Measurements from ENCODE around the gene SERPINB3.
"Not testable (repeated sequence)": the region's sequence is repeated elsewhere in the genome, so short reads cannot be mapped to it uniquely, and the experiment has no call there.

SERPINB3 gene
- 0 to 1.3 (median 0) reads per million in 17 experiments for total RNA-seq

DNA sequence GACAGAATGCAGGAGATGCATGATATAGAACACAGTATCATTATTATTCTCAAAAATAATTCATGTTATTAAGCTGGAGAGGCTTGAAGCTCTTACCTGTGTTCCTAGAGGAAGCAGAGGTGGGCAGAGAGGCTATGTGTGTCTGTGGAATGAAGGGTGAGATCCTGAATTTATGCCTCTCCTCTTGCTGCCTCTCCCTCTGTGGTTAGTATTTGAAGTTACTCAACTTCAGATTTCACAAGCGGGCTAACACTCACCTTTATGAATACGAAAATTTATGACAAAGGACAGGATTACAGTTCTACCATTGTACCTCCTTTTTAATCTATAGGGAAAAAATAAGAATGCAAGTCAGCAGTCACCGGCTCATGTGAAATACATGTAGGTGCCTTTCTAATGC is at the start of gene SERPINB3:
SERPINB3 (minus strand) TSS at position 144 of the 400 bp plus-strand sequence. CDS start 677 bp downstream, outside the sequence.
- not testable (repeated sequence) for DNase-seq

DNA sequence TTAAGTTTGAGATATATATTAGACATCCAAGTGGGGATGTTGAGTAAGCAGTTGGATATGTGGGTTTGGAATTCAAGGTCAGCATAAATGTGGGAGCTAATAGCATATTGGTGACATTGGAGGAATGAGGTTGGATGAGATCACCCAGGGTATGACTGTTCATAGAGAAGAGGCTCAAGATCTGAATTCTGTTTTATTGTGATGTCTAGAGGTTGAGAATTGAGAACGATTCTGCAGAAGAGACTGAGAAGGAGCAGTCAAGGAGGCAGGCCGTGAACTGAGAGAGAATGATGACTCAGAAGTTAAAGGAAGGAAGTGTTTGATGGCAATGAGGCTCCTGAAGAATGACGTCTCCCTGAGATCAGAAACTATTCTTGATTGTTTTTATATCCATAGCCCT is 47.0 kb upstream of the SERPINB3 start:
- no peak for DNase-seq

DNA sequence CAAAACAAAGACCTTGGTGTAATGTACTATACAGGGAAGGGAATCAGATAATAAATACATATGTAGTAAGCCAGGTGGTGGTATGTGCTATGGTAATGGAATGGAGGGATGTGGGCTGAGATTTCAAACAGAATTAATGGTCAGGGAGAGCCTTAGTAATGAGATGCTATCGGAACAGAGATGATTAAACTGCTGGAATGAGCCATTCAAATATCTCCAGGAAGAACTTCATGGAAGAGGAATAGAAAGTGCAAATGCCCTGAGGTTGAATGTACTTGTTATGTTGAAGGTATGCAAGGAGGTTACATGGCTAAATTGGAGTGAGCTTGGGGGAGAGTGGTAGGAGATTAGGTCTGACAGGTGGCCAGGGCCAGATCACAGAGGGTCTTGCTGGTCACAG is 46.1 kb upstream of the SERPINB3 start:
- DNase-seq: no peak

DNA sequence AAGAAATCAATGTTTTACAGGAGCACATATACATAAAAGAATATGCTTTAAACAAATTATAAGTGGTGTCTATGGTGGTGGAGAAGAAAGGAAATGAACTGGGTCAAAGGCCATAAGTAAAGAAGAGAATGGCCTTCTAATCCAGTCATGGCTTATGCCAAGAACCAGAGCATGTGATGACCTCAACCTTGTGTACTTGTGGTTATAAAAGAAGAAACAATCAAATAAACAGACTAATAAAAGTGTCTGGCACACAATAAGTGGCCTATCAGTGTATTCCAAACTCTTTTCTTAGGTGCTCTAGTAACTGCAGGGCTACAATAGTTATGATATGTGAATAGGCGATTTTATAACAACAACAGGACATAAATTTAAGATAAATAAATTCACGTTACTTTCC is 43.7 kb upstream of the SERPINB3 start:
- no peak for DNase-seq

DNA sequence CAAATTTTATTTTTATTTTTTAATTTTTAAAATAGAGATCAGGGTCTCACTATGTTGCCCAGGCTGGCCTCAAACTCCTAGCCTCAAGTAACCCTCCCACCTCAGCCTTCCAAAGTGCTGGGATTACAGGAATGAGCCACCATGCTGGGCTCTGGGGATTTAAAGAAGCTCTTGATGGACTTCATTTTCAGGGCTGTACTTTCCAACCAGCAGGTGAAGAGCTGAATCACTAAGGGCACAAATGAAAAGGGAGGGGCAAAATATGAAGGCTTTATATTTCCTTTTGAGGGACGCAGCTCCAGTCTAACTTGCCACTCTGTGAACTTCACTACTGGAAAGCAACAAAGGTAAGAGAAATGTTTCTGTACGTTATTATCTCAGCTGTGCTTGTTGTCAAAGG is 41.0 kb upstream of the SERPINB3 start, which contains the start of gene SERPINB11:
SERPINB11 (plus strand) TSS at position 301 of the 400 bp plus-strand sequence. CDS start 7,234 bp downstream, outside the sequence.
- DNase-seq: no peak

DNA sequence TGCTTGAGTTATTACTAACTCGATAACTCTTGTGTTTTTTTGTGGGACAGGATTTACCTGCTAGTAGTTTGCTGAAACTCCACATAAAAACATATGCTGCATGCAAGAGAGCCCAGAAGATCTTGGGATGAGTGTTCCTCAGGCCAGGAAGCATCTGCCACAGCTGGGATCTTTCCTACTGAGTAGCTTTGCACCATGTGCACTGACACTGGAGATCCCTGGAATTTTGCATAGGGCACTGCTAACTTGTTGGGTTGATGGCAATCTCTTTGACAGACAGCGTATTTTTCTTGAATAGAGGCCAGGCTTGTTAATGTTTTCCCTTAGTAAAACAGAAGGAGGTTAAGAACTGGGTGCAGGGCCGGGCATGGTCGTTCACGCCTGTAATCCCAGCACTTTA is 40.3 kb upstream of the SERPINB3 start:
- DNase-seq: no peak

DNA sequence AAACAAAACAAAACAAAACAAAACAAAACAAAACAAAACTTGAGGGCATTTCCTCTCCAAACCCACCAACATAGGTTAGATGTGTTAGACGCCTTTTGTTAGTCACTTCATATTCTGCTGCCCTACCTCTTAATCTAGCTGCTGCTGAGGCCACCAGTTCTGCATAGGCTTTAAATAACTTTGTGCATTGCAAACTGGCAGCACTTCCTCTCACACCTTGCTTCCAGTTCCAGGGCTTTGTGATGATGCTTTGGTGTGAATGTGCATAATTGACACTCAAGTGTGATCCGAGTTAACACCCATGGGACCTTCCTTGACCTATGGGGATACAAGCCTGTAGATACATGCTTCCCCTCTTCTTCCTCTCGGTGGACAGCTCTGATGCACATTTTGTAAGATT is 38.8 kb upstream of the SERPINB3 start:
- no peak for DNase-seq

DNA sequence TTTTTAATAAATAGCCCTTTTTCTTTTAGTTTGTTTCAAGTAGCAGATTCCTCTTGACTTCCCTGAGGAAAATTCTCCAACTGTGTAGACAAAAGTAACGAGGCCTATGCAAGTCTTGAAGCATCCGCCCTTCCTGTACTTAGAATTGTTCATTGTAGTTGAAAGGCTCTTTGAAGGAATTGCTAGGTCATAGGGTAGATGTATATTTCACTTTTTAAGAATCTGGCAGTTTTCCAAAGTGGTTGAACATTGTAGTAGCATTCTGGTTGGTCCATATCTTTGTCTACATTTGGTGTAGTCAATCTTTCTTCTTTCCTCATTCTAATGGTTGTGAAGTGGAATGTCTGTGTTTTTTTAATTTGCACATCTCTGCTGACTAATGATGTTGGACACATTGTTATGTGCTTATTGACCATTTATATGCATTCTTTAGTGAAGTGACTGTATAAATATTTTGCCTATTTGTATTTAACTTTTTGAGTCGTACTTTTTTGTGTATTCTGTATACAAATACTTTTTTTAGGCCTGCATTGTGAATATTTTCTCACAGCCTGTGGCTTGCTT is 35.5 kb upstream of the SERPINB3 start:
- no peak for DNase-seq

DNA sequence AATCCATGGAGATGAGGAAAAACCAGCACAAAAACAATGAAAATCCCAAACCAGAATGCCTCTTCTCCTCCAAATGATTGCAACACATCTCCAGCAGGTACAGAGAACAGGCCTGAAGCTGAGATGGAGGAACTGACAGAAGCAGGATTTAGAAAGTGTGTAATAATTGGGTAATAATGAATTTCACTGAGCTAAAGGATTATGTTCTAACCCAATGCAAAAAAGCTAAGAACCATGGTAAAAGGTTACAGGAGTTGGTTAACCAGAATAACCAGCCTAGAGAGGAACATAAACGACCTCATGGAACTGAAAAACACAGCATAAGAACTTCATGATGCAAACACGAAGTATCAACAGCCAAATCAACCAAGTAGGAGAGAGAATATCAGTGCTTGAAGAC is 27.4 kb upstream of the SERPINB3 start:
- no peak for DNase-seq

DNA sequence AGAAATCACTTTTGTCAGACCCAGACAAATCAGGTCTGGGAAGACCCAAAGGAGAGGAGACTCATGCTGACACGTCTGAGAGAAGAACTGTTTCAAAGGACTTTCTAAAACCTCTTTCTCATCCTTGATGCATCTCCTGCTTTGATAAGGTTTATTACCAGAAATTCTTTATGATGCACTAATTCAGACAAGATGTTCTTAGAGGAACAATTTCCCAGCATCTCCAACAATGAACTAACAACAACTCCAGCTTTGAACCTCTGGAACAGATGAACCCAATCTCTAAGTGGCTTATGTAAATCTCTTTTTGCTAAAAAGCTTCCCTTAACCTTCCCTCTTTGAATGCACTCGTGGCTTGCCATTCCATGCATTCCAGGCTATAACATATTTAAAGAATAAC is 25.2 kb upstream of the SERPINB3 start:
- DNase-seq: no peak

DNA sequence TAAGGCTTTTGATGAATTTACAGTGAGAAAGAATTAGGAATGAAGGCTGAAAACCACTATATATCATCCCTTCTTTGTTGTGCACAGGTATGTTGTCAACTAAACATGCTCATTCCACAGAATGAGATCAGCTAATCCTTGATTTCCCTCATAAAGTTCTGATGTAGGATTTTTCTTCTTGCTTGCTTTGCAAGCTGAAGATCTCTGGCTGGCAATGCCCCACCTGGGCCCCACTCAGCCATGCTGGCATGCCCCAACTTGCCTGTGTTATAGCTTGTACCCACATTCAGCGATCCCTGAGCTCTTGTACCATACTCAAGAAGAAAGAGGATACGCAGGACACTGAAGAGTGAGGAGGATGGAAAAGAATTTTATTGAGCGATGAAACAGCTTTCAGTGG is 23.0 kb upstream of the SERPINB3 start:
- DNase-seq: no peak

DNA sequence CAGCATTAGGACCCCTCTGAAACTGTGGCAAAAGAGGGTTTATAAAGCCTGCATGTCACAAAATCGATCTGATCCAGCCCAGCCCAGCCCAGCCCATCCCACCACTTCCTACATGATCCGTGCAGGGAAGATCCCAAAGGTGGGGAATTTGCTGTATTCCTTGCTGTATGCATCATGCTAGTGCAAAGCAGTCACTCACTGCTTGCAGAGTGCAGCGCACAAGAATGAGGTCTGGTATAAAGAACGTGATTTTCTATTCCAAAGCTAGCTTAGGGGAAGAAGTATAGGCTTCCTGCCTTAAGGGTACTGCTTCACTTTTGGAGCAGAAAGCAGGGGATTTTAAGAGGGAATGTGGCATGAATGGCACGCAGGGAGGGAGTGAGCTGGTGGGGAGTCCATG is 22.2 kb upstream of the SERPINB3 start:
- no peak for DNase-seq

DNA sequence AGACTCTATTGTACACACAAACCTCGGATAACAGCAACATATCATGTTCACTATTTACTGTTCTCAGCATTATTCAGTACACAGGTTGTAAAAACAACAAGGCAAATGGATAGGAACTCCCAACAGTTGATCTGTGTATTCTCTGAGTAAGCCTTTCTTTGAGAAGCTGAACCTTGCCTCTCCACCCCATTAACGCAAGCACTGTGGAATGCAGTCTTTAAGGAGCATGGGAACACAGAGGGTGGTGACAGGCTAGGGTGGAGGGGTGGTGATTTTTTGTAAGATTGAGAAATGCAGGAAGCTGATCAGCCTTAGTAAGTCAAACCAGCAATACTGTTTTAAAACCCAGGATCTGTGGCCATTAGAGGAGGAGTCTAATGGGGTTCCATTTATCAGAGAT is 21.5 kb upstream of the SERPINB3 start:
- no peak for DNase-seq

DNA sequence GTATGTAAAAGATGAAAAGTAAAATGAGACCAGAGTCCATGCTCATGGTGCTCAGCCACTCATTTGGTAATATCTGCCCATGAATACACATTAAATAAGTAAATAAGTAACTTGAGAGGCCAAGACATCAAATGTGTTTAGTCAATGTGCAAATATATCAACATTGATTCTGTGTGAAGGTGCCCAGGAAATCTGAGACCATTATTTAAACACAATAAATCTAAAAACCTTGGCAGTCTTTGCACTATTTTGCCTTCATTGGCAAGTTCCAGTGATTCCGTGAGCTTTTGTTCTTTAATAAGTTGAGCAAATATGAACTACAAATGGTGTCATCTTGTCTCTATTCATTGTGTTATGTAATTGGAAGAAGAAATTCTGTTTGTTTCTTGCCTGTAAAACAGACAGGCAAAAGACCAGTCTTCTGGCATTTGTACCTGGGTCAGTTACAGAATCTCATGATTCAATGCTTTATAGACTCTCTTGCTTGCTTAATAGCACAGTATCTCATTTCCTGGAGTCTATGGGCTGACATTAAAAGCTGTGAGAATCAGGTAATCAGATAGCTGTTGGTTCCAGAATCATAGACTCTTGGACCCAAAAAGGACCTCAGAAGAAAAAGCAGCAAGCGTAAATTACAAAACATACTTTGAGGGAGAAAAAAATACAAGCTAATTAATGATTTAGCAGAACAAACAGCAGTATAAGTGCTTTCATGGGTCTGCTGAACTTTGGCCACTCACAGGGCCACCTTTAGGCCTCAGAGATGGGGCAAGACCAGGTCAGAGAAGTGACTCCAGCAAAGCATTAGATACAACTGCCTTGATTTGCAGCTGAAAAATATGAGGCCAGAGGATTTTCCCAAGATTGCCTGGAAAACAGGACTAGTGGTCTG is 20.0 kb upstream of the SERPINB3 start:
- DNase-seq: no peak

DNA sequence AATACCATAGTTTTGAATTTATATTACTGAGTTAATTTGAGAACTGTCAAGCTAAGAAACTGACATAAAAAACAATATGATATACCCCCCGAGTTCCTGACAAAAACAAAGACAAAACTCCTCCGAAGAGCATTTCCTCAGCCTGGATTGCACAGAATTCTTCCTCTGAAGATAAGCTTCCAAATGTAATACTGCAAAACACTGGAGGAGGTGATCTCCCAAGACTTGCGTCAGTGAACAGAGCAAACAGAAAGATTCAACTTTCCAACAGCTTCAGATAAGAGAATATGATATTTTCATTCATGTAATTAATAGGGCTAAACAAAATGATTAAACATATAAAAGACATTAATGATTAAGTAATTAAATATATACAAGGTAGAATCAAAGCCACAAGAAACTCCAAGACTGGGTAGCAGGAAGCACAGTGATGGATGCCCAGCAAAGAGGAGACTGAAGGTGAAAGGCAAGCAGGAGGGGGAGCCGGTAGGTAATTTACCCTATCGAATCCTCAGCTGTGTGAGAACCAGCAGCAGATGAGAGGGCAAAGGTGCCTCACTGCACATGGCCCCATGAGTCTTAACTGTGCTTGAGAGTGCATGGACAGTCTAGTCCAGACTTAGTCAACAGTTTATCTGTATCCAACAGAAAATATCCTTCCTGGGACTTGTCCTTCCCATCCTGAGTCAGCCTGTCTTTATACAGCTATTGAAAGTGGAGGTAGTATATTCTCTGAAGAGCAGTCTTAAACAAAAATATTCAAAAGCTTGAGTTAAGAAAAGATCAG is 18.3 kb upstream of the SERPINB3 start:
- DNase-seq: no peak

DNA sequence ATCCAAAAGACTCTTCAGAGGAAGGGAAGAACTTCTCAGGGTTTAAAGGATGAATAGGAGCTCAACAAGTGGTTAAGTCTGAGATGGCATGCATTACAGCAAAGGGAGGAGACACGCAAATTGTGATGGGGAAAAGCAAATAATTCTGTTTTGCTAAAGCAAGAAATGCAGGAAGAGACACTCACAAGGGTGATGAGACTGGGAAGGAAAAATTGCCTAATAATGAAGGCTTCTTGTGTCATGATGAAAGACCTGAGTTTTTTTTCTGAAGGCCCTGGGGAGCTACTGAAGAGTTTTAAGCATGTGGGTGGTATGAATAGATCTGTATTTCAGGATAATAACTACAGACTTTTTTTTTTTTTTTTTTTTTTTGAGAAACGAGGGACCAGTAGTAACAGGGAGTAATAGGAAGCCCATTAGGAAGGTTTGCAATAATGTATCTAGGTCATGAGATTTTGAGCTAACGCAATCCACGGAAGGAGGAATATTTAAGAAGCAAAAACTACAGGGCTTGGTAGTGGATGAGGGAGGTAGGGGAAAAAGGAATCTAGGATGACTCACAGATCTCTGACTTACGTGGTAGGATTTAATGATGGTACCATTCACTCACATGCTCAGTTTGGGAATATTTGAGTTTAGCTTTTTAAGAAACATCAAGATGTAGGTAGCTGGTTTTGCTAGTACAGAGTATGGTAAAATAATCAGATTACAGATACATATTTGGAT is 16.0 kb upstream of the SERPINB3 start:
- DNase-seq: peak in 3 of 4 experiments; percentile 7 to 52 (median 50)

DNA sequence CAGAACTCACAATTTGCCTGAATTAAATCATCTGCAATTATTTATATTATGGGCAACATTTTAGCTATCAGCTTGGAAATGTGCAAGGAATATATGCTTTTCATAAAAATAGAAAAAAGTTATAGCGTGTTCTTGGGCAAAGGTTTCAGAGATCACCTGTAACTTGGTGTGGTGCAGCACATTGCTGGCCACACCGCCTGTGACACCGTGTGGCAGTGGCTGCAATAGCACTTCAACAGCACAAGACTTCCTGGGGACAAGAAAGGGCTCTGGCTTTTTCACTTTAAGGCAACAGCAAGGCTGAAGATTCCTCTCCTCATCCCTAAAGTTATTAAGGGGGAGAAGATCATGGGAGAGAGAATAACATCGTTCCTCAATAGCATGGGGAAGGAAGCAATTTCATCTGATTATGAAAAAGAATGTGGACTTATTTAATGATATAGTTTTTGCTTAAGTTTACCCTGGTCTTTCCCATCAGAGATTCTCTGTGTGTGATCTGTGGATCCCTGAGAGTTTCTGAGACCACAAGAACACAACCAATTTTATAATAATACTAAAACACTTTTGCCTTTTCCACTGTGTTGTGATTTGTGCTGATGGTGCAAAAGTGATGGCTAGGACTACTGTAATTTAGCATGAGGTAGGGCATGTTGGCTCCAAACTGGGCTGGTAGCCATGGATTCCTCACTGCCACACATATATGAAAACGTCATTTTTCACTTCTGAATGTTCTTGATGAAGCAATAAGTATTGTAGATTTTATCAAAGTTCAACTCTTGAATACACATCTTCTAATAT is 15.0 kb upstream of the SERPINB3 start:
- peak in 3 of 4 experiments; percentile 7 to 28 (median 11) for DNase-seq

DNA sequence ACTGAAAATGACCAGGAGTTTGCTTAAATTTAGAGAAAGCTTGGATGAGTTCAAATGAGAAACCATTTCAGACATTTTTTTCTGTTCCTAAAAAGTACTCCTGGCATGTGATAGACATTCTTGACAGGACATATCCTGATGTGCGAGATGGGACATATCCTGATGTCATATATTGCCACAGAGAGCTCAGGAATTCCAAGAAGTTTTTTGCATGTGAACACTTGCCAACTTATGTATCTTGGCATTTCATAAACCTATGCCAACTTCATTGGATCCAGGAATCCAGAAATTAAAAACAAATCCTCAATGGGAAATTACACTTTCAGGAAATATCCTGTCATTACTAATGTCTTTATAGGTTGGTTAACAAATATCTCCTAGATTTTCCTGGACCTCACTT is 2.9 kb upstream of the SERPINB3 start:
- DNase-seq: no peak

DNA sequence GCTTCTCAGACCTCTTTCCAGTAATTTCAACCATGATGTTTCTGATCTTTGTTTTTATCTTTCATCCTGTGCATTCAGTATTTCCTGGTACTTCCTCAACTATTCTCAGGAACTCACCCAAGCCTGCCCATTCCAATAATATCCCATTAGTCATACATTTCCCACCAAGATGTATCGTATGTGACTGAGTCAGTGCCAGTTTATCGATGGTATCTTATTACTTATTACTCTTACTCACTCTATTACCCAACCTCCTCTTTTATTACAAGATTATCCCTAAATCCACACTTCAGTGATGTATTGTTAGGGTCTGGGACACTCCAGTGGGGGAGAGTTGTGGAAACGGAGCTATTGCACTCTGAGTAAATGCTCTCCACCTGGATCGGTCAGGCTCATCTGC is 2.8 kb downstream of the SERPINB3 start:
- DNase-seq: not testable (repeated sequence)

DNA sequence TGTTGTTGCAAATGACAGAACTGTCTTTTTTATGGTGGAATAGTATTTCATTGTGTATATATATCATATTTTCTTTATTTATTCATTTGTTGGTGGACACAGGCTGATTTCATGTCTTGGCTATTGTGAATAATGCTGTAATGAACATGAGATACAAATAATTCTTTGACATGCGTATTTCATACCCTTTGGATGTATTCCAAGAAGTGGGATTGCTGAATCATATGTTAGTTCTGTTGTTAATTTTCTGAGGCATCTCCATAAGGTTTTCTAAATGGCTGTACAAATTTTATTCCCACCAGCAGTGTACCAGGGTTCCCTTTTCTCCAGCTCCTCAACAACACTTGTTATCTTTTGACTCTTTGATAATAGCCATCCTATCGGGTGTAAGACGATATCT is 11.4 kb downstream of the SERPINB3 start:
- not testable (repeated sequence) for DNase-seq

DNA sequence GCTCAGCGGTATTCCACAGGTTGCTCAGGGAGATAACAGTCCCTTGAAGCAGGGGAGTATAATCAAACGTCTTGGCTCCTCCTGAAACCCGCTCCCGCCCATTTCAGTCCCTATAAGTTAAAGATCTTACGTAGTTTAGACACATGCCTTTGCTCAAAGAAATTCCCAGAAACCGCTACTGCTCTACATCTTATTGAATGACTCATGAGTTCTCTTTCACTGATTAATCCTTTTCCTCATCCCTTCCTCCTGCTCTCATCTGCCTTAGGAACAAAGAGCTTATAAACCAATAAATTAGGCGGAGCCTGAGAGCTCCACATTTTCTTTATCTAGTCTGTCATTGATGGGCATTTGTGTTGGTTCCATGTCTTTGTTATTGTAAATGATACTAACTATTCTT is 13.5 kb downstream of the SERPINB3 start:
- no peak for DNase-seq

DNA sequence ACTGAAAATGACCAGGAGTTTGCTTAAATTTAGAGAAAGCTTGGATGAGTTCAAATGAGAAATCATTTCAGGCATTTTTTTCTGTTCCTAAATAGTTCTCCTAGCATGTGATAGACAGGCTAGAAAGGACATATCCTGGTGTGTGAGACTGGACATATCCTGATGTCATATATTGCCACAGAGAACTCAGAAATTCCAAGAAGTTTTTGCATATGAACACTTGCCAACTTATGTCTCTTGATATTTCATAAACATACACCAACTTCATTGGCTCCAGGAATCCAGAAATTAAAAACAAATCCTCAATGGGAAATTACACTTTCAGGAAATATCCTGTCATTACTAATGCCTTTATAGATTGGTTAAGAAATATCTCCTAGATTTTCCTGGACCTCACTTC is 14.8 kb downstream of the SERPINB3 start:
- DNase-seq: no peak
